H9 (cell line): ENCODE measurements around the gene CLPTM1L. TPM values are rescaled to one million over a fixed set of nuclear protein-coding genes. Genes with fewer than 3 reads are reported as not detected.

Experiments used
- DNase-seq: peaks from one replicate; pipeline ENCODE4 v3.0.0-alpha.2; 2017
- H2AFZ ChIP-seq: one replicate; pipeline ENCODE4 v1.6.1; 2013; ENCODE audit warnings: mild to moderate bottlenecking, low read length, control low read depth, moderate library complexity
- H2AK5ac ChIP-seq: 2 replicates; pipeline ENCODE4 v1.6.1; 2013; ENCODE audit warnings: low read length, control low read depth, mixed read lengths; ENCODE audit not compliant: insufficient read length
- H2BK120ac ChIP-seq: one replicate; pipeline ENCODE4 v1.6.1; 2013; ENCODE audit warnings: low read depth, mild to moderate bottlenecking, low read length, control low read depth, inconsistent platforms; ENCODE audit not compliant: poor library complexity, severe bottlenecking
- H2BK12ac ChIP-seq: 2 replicates; pipeline ENCODE4 v1.6.1; 2013; ENCODE audit warnings: low read length, control low read depth, mixed read lengths, low read depth; ENCODE audit not compliant: insufficient read length
- H2BK15ac ChIP-seq: 2 replicates; pipeline ENCODE4 v1.6.1; 2013; ENCODE audit warnings: low read depth, low read length, control low read depth
- H2BK20ac ChIP-seq: one replicate; pipeline ENCODE4 v1.6.1; 2013; ENCODE audit warnings: low read depth, mild to moderate bottlenecking, low read length, control low read depth, inconsistent platforms; ENCODE audit not compliant: poor library complexity, severe bottlenecking
- H2BK5ac ChIP-seq: 2 replicates; pipeline ENCODE4 v1.6.1; 2013; ENCODE audit warnings: low read length, control low read depth, mixed read lengths; ENCODE audit not compliant: insufficient read length
- H3K14ac ChIP-seq: 2 replicates; pipeline ENCODE4 v1.6.1; 2013; ENCODE audit warnings: low read length, control low read depth; ENCODE audit not compliant: insufficient read depth
- H3K18ac ChIP-seq: 2 replicates; pipeline ENCODE4 v1.6.1; 2013; ENCODE audit warnings: low read depth, mild to moderate bottlenecking, mixed read lengths, low read length, control low read depth; ENCODE audit not compliant: insufficient read length
- H3K23ac ChIP-seq: 2 replicates; pipeline ENCODE4 v1.6.1; 2013; ENCODE audit warnings: low read length, control low read depth, mixed read lengths, low read depth; ENCODE audit not compliant: insufficient read length
- H3K23me2 ChIP-seq: 2 replicates; pipeline ENCODE4 v1.6.1; 2013; ENCODE audit warnings: low read depth, mild to moderate bottlenecking, mixed read lengths, low read length, control low read depth; ENCODE audit not compliant: insufficient read length, poor library complexity, severe bottlenecking
- H3K27ac ChIP-seq: 2 replicates; pipeline ENCODE4 v1.5.1; 2013; ENCODE audit warnings: low read length, control low read depth, mixed read lengths, low read depth; ENCODE audit not compliant: insufficient read length
- H3K27me3 ChIP-seq: 2 replicates; pipeline ENCODE4 v1.6.1; 2013; ENCODE audit warnings: low read length, control low read depth, inconsistent platforms; ENCODE audit not compliant: insufficient read depth
- H3K4ac ChIP-seq: 2 replicates; pipeline ENCODE4 v1.6.1; 2013; ENCODE audit warnings: low read depth, mild to moderate bottlenecking, control low read depth, inconsistent platforms, low read length, moderate library complexity
- H3K4me1 ChIP-seq: 2 replicates; pipeline ENCODE4 v1.6.1; 2013; ENCODE audit warnings: low read length, control low read depth, inconsistent platforms; ENCODE audit not compliant: insufficient read depth
- H3K4me2 ChIP-seq: 2 replicates; pipeline ENCODE4 v1.6.1; 2013; ENCODE audit warnings: low read length, control low read depth, mixed read lengths; ENCODE audit not compliant: insufficient read length, insufficient read depth
- H3K56ac ChIP-seq: 2 replicates; pipeline ENCODE4 v1.6.1; 2013; ENCODE audit warnings: low read depth, mild to moderate bottlenecking, mixed read lengths, low read length, control low read depth; ENCODE audit not compliant: insufficient read length
- H3K79me1 ChIP-seq: 2 replicates; pipeline ENCODE4 v1.6.1; 2013; ENCODE audit warnings: low read depth, mild to moderate bottlenecking, moderate library complexity, low read length, control low read depth, inconsistent platforms; ENCODE audit not compliant: insufficient read depth, poor library complexity, severe bottlenecking
- H3K79me2 ChIP-seq: 2 replicates; pipeline ENCODE4 v1.6.1; 2013; ENCODE audit warnings: low read length, control low read depth, inconsistent platforms; ENCODE audit not compliant: insufficient read depth
- H3K9ac ChIP-seq: 2 replicates; pipeline ENCODE4 v1.6.1; 2013; ENCODE audit warnings: low read length, control low read depth, mixed read lengths; ENCODE audit not compliant: insufficient read length; ENCODE audit errors: extremely low read depth
- H3K9me3 ChIP-seq: one replicate; pipeline ENCODE4 v1.6.1; 2013; ENCODE audit warnings: low read depth, low read length, inconsistent platforms; ENCODE audit not compliant: control insufficient read depth
- H3T11ph ChIP-seq: one replicate; pipeline ENCODE4 v1.6.1; 2013; ENCODE audit warnings: mild to moderate bottlenecking, low read length, control low read depth, inconsistent platforms
- H4K20me1 ChIP-seq: one replicate; pipeline ENCODE4 v1.6.1; 2013; ENCODE audit not compliant: control insufficient read depth, insufficient read length, insufficient read depth
- H4K5ac ChIP-seq: 2 replicates; pipeline ENCODE4 v1.6.1; 2013; ENCODE audit warnings: low read depth, mild to moderate bottlenecking, mixed read lengths, low read length, control low read depth; ENCODE audit not compliant: insufficient read length
- H4K8ac ChIP-seq: replicated peaks from 2 replicates; pipeline ENCODE4 v1.6.1; 2013; ENCODE audit warnings: low read length, control low read depth, mixed read lengths, low read depth; ENCODE audit not compliant: insufficient read length
- H4K91ac ChIP-seq: 2 replicates; pipeline ENCODE4 v1.6.1; 2013; ENCODE audit warnings: low read depth, mild to moderate bottlenecking, moderate library complexity, mixed read lengths, low read length, control low read depth; ENCODE audit not compliant: insufficient read length
- H3K27ac Mint-ChIP-seq, 3 experiments: 2 replicates in 2 of 3; 3 replicates in 1 of 3; pipeline ENCODE4 v1.8.0; 2020 to 2021; ENCODE audit warnings: mixed read lengths in 3 of 3, mild to moderate bottlenecking in 1 of 3, moderate library complexity in 1 of 3
- H3K27me3 Mint-ChIP-seq: 2 replicates; pipeline ENCODE4 v1.8.0; 2021; ENCODE audit warnings: low read depth, mild to moderate bottlenecking, moderate library complexity, mixed read lengths
- H3K36me3 Mint-ChIP-seq, 3 experiments: 2 replicates in 2 of 3; 3 replicates in 1 of 3; pipeline ENCODE4 v1.8.0; 2020 to 2021; ENCODE audit warnings: low read depth in 3 of 3, mixed read lengths in 3 of 3; ENCODE audit not compliant: insufficient read depth in 1 of 3
- H3K4me1 Mint-ChIP-seq, 2 experiments: 2 replicates each; pipeline ENCODE4 v1.8.0; 2020; ENCODE audit warnings: mixed read lengths in 2 of 2
- H3K4me3 Mint-ChIP-seq, 2 experiments: 2 replicates in 1 of 2; 3 replicates in 1 of 2; pipeline ENCODE4 v1.8.0; 2020 to 2021; ENCODE audit warnings: mild to moderate bottlenecking in 2 of 2, mixed read lengths in 2 of 2, moderate library complexity in 1 of 2
- H3K9me3 Mint-ChIP-seq, 2 experiments: 2 replicates in 1 of 2; 3 replicates in 1 of 2; pipeline ENCODE4 v1.8.0; 2020; ENCODE audit warnings: mild to moderate bottlenecking in 2 of 2, mixed read lengths in 2 of 2, moderate library complexity in 1 of 2
- WGBS: extraction: QIAGEN DNeasy Blood & Tissue Kit; methylation state at CpG from one replicate; pipeline ENCODE4 v1.1.7; 2013; ENCODE audit warnings: missing lambda C conversion rate, low lambda C conversion rate, mixed read lengths; ENCODE audit not compliant: insufficient read length; ENCODE audit errors: extremely low coverage; 5-methylcytosine and 5-hydroxymethylcytosine counted together
- total RNA-seq: library from RNA; stranded (reverse); gene quantifications from 2 replicates; pipeline ENCODE4 v1.2.1, GENCODE V29; 2021
- TF ChIP-seq, protein P1 (sequence below): fragments of 200-600 bp; sonication (generic); conservative IDR thresholded peaks from 3 replicates; pipeline ENCODE4 v1.8.0; 2021; ENCODE audit warnings: antibody characterized with exemption, mild to moderate bottlenecking

CLPTM1L gene
- total RNA-seq, 1 experiment from 2014 or later = 108 TPM

DNA sequence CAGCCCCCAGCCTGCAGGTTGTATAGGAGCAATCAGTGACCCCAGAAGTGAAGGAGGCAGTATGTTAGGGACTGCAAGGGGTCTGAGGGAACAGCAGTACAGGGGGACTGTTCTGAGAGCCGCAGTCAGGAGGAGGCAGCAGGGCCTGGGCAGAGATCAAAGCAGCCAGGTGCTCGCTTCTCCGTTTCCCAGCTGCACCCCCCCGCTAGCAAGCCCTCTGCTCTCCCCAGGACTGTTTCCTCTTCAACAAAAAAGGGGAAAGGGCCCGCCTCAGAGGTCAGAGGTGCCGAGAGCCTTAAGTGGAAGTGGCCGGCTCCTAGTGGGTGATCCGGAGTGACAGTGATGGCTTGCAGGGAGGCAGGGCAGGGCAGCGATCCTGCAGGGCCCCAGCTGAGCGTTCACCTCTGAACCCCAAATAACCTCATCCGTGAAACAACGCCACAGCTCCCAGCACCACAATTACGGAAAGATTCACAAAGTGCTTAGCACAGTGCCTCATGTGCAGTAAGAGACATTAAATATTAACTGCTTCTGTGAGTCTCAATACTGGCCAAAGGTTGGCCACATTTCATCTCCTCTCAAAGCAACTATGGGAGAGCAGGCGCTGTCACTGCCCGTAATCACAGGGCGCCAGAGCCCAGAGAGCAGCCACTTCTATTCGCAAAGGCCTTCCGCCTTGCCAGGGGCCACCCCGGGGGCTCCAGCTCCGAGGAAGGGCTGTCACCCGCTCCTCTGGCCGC, 8.0 kb downstream of the CLPTM1L start:
- Histone ChIP-seq H4K91ac (no peak overlapping the region), H3K27ac (no peak overlapping the region), H3K27me3 (no peaks in the 10 kb centered on the region), H3K9ac (no peak overlapping the region), H3K23me2 (no peaks in the 10 kb centered on the region), H3K4me2 (no peak overlapping the region), H3K9me3 (no peaks in the 10 kb centered on the region), H2BK5ac (no peak overlapping the region), H2BK20ac (no peak overlapping the region), H3K4me1 (no peaks in the 10 kb centered on the region), H2BK120ac (no peak overlapping the region), H2AK5ac (no peak overlapping the region), H3K79me2 (no peaks in the 10 kb centered on the region), H2BK15ac (no peak overlapping the region), H3K79me1 (no peaks in the 10 kb centered on the region), H2AFZ (no peak overlapping the region), H3K4ac (no peak overlapping the region), H4K8ac (no peak overlapping the region), H4K5ac (no peak overlapping the region), H3K23ac (no peak overlapping the region), H3K18ac (no peak overlapping the region), H3K14ac (no peak overlapping the region), H3K56ac (no peak overlapping the region), H4K20me1 (no peaks in the 10 kb centered on the region), H2BK12ac (no peak overlapping the region), H3T11ph (no peak overlapping the region)
- Mint-ChIP-seq H3K4me1 (no peaks in the 10 kb centered on the region), H3K36me3 (peaks cover 58 to 88% (median 85%) of the 10 kb centered on the region in 3 experiments), H3K9me3 (no peaks in the 10 kb centered on the region), H3K4me3 (no peak overlapping the region; a peak in 1 of 5 replicates), H3K27ac (no peak overlapping the region; a peak in 1 of 7 replicates), H3K27me3 (no peaks in the 10 kb centered on the region)
- DNase-seq = no peak
- WGBS = no CpG with 5 or more reads among the region's 22 CpGs
- TF ChIP-seq, protein P1, sequence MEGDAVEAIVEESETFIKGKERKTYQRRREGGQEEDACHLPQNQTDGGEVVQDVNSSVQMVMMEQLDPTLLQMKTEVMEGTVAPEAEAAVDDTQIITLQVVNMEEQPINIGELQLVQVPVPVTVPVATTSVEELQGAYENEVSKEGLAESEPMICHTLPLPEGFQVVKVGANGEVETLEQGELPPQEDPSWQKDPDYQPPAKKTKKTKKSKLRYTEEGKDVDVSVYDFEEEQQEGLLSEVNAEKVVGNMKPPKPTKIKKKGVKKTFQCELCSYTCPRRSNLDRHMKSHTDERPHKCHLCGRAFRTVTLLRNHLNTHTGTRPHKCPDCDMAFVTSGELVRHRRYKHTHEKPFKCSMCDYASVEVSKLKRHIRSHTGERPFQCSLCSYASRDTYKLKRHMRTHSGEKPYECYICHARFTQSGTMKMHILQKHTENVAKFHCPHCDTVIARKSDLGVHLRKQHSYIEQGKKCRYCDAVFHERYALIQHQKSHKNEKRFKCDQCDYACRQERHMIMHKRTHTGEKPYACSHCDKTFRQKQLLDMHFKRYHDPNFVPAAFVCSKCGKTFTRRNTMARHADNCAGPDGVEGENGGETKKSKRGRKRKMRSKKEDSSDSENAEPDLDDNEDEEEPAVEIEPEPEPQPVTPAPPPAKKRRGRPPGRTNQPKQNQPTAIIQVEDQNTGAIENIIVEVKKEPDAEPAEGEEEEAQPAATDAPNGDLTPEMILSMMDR = no peak
